AG08396 (cell line): ENCODE data around the gene NLK.
"Not testable (repeated sequence)": the region's sequence is repeated elsewhere in the genome, so short reads cannot be mapped to it uniquely, and the experiment has no call there.

Experiments used
- DNase-seq: peaks from one replicate; pipeline ENCODE4 v3.0.0; 2012; ENCODE audit warnings: low spot score, mixed read lengths

Gene NLK

DNA sequence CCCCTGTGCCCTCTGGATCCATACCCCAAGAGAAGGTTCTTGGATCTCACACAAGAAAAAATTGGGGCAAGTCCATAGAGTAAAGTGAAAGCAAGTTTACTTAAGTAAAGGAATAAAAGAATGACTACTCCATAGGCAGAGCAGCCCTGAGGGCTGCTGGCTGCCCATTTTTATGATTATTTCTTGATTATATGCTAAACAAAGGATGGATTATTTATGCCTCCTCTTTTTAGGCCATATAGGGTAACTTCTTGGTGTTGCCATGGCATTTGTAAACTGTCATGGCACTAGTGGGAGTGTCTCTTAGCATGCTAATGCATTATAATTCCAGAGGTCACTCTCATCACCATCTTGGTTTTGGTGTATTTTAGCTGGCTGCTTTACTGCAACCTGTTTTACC is 70.8 kb downstream of the NLK start:
- no peak for DNase-seq

DNA sequence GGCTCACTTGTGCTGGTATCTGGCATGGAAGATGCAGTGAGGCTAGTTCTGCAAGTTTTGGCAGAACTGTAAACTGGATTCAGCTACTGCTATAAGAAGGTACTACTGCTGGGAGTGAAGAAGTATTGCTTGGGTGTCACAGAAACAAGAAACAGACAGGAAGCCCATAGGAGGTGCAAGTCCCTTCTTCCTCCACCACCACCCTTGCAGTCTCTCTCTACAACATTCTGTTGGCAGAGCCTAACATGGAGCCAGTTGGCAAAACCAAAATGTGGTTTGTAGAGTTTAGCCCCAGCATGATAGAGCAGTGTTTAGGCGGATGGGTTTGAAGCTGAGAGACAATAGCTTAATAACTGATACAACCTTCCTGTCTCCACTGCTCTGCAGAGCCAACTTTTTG is 72.6 kb downstream of the NLK start:
- no peak for DNase-seq

DNA sequence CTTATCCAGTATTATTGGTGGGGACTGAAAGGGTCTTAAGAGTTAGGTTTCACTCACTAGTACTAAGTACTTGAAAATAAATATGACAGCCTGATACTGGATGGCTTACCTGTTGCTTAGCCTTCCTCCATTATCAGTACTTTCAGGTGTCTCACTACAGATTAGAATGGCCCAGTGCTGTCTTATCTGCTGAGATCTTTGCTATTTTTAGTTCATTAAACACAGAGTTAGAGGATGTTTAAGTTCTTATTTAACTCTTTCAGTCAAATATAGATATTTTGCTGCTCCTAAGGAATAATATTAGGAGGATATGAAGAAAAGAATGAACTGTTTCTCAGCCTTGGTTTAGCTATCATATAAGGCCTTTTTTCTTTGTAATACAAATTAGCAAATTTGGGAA is 74.8 kb downstream of the NLK start:
- no peak for DNase-seq

DNA sequence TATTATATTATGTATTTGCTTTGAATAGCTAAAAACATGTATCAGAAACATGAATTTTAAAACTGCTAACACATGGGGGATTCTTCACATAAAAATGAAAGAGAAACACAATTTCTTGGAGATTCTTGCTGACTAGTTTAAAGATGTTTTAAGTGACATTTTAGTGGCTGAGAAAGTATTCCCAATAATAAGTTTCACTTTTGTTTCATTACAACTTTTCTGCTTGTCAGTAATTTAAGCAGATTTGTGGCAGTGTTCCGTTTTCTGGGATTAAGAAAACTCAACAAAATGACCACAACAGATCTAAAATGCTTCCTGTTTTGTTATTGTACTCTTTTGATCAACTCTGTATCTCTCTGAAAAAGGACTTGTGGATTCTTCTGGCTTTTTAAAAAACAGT is 75.9 kb downstream of the NLK start:
- DNase-seq = no peak

DNA sequence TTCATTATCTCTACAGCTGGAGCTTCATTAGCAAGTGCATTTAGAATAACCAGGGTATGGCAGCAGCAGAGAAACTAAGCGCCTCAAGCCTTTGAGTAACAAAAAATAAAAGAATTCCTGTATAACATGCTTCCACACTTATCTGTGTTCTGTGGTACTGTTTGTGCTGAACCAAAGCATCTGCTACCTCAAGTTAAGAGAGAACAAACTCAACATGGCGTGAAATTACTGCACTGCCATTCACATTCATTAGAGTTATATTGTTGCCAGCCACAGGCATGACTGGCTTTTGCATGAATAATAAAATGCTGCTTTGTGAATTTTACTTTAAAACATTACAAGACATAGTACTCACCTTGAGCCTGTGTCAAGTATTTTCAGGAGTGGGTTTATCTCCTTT is 76.6 kb downstream of the NLK start:
- DNase-seq = no peak

DNA sequence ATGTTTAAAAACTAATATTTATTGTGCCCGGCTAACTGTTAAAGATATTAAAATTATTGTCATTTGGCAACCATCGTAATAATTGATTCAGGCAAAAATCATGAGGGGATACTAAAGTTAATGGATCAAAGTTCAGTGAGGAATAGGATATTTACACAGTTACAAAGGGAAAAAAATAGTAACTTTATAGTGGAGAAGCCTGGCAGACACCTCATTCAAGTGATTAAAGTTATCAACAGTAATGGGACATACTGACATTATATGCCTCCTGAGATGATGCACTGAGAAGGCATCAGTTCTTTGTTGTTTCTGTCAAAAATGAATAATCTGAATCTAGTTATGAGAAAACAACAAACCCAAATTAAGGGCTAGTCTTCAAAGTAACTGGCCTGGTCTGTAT is 77.1 kb downstream of the NLK start:
- no peak for DNase-seq

DNA sequence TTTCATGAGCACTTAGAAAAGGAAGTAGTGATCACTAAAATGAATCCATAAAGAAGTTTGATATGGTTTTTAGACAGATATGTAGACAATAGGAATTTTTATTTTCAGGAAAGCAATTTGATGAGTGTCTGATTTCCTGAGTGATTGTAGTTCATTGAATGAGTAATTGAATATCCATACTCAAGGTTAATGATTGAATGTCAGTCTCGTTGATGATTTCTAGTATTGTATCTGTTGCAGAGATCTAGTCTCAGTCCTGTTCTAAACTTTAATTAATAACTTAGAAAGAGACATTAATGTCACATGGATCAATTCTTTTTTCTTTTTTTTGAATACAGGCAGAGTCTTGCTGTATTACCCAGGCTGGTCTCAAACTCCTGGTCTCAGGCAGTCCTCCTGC is 78.3 kb downstream of the NLK start:
- no peak for DNase-seq

DNA sequence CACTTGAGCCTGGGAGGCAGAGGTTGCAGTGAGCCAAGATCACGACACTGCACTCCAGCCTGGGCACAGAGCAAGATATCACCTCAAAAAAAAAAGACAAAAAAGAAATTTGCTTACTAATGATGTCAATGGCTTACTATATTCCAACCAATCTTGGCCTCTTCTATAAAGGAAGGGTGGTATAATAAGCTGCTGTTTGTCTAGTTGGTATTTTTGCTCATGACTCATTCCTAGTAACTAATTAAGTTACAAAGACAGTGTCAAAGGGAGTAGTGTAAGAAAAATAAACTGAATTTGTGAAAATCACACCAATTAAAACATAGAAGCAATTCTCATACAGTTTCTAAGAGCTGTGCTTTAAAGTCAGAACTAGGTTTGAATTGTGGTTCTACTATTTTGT is 82.5 kb downstream of the NLK start:
- DNase-seq = no peak

DNA sequence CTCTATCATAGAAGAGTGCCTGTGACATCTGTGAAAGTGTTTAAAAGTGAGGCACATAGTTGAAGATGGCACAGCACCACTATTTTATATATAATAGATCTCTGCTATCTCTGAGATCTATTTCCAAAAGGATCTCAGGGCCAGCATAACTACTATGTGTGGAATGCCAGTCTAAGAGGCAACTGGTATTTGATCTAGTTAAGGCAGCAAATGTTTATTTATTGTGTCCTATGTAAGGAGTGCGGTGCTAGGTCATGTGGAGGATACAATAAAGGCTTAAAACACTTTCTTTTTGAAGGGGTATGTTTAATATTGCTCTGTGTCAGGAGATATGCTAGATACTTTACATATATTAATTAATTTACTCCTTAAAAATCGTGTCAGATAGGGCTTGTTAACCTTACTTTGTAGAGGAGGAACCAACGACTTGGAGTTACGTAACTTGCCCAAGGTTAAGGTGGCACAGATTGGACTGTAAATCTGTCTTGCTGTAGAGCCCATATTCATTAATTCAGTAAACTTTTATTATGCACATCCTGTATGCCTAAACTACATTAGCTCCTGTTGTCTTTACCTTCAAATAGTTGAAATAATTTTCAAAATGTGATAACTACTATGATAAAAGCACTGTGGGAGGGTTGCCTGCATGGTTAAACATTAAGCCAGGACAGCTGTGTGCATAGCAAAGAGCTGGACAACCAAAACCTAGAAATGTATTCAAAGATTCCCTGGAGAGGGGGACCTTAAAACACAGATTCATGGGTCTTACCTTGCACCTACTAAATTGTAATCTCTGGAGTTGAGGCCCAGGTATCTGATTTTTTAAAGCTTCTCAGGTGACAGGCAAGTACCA is 83.3 kb downstream of the NLK start:
- DNase-seq = no peak

DNA sequence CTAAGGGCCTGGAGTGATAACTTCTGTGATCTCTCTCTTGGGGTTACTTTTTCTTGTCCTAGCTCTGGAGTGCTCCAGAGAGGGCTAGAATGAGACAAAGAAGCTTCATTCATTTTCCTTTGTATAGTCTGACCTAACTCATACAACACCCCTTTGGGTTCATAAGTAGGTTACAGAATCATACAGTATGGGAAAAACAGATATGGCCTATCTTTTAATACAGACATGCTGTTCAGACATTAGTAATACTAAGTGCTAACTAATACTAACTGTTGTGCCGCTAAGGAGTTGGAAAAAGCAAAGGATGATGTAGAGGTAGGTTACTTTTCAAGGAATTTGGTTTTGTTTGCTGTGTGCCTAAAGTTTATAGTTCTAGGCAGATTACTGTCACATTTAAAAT is 84.7 kb downstream of the NLK start:
- no peak for DNase-seq

DNA sequence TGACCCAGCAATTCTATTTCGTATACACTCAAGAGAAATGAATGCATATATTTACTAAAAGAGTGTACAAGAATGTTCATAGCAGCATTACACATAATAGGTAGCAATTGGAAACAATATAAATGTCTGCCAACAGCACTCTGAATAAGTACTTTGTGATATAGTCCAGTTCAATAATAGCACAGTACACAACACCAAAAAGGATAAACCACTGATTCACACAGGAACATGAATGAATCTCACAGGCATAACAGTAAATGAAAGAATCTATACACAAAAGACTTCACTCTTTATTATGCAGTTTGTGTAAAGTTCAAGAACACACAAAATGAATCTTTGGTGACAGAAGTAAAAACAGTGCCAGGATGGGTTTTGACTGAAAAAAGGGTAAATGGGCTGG is 86.3 kb downstream of the NLK start:
- DNase-seq = no peak

DNA sequence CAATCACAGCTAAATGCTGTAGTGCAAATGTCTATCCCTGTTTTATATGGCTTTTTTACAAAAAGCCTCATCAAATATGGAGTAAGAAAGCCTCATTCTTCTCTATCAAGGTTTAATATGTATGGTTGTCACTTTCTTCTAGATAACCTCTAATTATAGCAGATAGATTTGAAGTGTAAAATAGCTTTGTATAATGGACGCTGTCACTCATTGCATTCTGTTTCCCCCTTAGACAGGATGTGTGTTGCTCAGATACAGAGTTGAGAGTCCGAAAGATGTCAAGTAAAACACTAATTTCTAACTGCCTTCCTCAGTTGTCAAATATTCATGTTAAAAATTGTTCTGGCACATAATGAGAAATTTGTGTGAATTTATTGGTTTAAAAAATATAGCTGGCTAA is 88.0 kb downstream of the NLK start:
- no peak for DNase-seq

DNA sequence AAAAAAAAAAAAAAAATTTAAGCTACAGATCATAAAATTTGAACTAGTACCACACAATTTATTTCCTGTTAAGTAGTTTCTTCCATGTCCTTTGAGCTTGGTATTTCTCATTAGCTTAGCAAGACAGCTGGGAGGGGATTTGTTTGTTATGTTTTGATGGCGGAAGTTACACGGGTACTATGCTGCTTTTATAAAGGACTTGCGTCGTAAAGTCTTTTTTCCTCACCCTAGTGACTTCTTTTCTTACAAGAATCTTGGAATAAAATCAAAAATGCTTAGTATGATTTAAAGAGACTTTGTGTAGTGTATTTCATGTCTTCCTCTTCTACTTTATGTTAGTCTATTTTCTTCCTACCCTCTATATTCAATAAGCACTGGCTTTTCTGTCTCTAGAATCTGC is 89.1 kb downstream of the NLK start:
- DNase-seq = no peak

DNA sequence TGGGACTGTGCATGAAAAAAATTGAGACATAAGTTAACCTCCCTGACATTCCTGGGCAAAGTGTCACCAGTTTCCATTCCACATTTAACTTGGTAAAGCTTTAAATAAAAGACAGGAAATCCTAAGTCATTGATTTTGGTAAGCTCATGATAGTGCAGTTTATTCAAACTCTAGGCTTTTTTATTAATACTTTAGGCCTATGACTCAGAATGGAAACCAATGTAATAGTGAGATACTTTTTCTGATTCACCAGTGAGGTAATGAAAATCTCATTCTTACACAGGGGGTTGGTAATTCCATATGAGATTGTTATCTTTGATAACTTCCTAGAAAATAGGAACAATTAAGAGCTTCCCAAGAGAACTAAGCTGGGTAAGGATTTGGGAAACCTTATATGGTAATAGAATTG is 91.1 kb downstream of the NLK start:
- peak; percentile 15 for DNase-seq

DNA sequence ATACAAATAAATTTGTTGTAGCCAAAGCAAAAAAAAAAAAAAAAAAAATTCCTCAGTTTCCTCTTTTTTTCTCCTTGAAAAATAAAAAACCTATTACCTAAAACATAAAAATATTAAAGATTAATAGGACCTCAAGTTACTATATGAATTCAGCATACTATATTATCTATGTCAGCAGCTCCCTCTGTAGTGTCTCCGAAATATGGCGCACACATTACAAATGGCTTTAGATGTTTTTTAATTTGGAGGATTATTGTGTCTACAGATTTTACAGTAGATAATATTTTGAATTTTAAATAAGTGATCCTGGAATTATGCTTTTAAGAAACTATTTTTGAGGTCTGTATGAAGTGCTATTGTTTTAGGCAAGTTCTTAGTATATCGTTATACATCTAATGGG is 94.4 kb downstream of the NLK start:
- no peak for DNase-seq

DNA sequence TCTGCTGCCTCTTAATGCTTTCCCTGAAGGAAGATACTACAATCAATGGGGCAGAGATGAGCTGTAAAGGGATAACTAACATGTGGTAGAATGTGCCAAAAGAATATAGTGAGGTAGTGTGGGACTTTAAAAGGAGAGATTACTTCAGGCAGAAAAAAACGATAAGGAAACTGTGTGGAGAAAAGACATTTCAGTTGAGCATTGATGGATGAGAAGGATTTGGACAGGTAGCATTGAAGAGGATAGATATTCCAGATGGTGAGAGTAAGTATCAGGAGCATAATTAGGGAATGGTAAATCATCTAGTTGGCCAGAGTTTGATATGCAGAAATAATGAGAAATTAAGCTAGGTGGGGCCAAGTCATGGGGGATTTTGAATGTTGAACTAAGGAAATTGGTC is 97.3 kb downstream of the NLK start:
- DNase-seq = no peak

DNA sequence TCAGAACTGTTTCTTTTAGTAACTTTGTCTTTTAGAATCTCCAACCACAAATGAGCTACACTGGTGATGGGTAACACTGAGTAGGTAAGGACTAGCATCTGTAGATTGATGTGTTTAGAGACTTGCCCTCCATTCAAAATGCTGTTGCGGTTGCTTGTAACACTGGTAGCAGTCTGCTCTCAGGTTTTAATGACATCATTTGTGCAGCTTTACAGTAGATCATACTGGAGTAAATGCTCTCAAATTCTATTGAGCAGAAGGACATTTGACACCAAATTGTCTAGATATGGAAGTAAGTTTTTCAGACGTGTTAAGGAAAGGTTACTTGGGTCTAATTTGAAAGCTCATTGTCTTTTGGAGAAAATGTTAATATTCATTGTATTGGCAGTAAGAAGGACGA is 98.8 kb downstream of the NLK start:
- no peak for DNase-seq

DNA sequence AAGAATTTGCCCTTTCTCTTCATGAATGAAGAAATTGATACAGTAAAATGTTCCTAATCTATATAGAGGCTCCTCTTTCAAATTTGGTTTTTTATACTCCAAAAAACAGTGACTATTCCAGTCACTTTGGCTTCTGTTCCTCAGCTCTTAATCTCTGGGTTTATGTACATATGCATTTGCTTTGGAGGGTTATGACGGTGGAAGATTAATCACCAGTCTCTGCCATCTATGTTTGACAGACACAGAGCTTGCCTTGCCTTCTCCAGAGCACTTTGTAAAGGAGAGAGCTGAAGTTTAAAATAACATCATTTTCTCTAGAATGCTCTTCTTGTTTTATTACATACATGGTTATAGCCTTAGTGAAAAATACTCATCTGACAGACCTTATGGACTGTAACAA is 99.3 kb downstream of the NLK start:
- DNase-seq = no peak

DNA sequence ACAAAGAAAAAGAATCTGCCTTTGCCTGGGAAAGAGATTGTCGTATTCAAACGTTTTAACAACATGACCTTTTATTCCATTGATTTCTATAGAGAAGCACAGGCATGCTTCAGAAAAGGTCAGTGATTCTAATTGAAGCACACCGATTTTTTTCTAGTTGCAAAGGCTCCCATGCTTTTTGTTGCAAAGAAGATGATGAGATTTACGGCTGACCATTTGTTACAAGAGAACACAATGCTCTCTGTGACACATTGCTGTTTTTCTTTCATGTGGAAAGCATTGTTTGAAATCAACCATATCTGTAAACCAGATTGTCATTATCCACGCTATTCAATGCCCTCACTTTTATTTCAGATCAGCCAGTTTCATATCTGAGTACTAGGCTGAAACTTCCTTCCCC is 99.8 kb downstream of the NLK start:
- no peak for DNase-seq

DNA sequence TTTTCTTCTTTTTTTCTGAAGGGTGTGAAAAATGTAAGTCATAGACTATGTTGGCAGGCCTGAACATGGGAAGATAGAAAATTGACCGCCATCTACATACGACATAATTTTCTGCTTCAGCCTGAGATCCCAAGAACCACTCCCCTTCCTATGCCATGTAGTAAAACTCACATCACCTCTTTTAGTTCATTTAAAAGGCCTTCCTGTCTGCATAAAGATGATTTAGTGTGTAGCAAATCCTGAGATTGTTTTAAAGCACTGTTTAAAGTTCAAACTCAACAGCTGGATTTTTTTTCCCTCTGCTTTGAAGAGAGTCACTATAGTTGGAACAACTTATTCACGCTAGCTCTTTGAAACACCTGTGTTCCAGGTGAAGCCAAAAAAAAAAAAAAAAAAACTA is 101.5 kb downstream of the NLK start:
- no peak for DNase-seq

DNA sequence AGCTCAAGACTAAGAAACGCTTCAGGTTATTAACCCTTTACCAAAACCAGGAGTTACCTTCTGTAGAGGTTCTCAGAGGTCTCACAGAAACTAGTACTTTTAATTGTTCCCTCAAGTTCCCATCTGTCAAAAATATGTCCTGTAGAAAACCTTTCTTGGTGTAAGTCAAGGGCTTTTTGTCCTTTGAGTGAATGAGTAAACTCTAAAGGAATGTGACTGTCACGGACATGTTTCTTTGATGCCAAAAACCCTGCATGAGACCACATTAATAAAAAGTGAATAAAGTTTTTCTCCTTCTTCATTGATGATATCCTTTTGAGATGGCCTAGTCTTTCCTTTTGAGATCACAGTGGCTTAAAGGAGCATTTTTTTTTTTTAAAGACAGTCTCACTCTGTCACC is 102.9 kb downstream of the NLK start:
- DNase-seq = peak; percentile 10

DNA sequence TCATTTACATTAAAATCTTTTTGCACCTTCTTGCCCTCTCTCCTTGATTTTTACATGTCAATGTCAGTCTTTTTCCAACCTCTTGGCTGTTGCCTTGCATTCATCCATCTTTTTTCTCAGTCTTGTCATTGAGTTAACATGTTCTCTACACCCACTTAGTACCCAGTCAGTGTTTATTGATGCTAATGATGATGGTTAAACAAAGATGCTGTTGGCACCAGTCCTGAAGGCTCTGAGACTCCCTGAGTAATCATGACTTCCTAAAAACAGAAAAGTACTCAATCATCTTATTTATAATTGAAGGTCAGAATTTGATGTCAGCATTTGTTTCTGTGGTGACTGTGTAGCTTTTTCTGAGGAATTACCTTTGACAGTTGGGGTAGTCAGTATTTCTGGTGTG is 104.5 kb downstream of the NLK start:
- DNase-seq = no peak

DNA sequence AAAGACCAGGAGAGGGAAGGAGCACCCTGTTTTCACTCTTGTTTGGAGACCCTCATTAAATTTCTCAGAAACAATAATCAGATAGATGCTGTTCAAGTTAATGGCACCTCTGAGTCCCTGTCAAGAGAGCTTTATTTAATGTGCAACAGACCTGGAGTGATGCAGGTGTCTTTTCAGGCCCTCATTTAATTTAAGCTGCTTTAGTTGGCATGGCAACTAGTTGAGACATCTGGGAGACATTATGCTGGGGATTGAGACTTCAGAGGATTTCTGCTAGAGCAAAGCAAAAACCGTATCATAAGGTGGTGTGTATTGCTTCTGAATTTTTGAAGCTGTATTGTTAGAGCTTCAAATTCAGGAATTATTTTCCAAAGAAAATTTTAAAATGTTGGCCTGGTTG is 108.5 kb downstream of the NLK start:
- DNase-seq = no peak

DNA sequence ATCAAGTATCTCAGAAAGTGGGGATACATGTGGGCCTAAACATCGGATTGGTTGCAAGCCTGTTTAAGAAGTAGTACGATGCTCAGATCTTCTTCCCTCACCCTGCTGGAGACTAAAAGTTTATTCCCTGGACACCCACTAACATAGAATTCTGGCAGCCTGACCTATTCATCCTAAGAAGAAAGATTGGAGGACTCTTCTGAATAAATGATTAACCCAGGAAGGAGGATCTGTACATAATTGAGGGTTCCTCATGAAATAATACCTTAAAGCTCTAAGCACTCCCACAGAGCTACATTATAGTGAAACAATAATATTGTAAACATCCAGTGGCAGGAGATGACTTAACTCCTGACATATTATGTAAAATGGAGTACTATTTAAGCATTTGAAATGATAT is 111.7 kb downstream of the NLK start:
- DNase-seq = no peak

DNA sequence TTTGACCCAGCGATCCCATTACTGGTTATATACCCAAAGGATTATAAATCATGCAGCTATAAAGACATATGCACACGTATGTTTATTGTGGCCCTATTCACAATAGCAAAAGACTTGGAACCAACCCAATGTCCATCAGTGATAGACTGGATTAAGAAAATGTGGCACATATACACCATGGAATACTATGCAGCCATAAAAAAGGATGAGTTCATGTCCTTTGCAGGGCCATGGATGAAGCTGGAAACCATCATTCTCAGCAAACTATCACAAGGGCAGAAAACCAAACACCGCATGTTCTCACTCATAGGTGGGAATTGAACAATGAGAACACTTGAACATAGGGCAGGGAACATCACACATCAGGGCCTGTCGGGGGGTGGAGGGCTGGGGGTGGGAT is 112.9 kb downstream of the NLK start:
- DNase-seq = not testable (repeated sequence)
